Hematopoietic multipotent progenitor cell treated with erythropoietin and hydrocortisone succinate and interleukin-3 and kit ligand, for 15 days (in vitro differentiated cells): ENCODE measurements around the gene CDH4.

Experiments used
- DNase-seq: peaks from one replicate; pipeline ENCODE4 v3.0.0-alpha.2; 2015; ENCODE audit warnings: low spot score

CDH4 gene

GRCh38 chr20:61629602-61630390, 377.7 kb downstream of the CDH4 start:
- DNase-seq: no peak

DNA sequence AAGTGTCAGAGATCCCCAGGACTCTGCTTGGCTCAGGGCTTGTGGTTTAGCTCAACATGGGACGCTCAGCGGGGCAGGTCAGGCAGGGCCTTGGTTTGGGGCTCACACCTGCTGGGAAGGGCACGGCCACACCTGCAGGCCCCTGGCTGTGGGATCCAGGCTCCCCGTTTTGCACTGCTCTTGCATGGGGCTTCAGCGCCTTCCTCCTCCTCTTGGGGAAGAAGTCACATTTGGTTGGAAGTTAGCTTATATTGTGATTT, 378.3 kb downstream of the CDH4 start:
- no peak for DNase-seq

- no peak for DNase-seq
Measured at GRCh38 chr20:61630816-61631215, 378.8 kb downstream of the CDH4 start.

DNA sequence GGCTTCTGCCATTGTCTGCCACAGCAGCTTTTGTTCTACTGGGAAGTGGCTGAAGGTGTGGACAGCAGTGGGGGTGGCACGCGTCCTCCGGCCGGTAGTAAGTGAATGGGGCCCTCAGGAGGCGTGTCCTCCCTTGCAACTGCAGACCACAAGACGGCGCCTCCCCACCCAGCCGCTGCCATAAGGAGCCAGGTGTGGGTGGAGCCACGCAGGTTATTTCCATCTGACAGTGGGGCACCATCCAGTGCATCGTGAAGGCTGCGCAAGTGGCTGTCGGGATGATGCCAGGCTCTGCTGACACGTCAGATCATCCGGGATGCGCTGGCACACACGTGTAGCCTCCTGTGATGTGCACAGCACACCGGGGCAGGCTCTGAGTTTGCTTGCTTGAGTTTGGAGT, 379.7 kb downstream of the CDH4 start:
- no peak for DNase-seq

- DNase-seq: no peak
Measured at GRCh38 chr20:61633004-61633403, 380.9 kb downstream of the CDH4 start.

GRCh38 chr20:61634376-61635145, 382.5 kb downstream of the CDH4 start:
- DNase-seq: no peak

- DNase-seq: no peak
Measured at GRCh38 chr20:61635721-61636455, 383.8 kb downstream of the CDH4 start.

DNA sequence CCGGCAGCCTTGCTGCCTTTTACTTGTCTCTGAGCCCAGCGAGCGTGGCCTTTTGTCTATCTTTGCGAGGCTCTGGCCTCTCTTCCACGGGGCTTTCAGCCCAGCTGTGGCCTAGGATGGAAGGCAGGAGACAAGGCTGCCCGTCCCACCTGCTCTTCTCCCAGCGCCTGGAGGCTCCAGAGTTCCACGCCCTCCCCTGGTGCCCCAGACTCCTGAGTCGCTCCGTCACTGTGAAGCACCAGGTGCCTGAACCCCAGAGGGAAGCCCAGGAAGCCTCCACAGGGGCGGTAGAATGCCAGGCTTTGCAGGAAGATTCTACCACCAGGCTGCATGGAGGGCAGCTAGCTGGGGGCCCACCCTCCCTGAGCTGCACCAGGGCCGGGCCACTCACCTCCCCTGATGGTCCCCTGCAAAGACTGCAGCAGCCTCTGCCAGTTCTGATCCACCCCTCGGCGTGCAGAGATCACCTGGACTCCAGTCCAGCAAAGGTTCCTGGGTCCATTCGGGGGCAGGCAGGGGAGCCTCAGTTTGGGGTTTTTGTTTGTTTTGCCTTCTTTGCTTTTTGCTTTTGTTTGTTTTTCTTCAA, 384.6 kb downstream of the CDH4 start:
- no peak for DNase-seq

GRCh38 chr20:61638802-61639585, 386.9 kb downstream of the CDH4 start:
- no peak for DNase-seq

GRCh38 chr20:61640131-61640870, 388.2 kb downstream of the CDH4 start:
- no peak for DNase-seq

DNA sequence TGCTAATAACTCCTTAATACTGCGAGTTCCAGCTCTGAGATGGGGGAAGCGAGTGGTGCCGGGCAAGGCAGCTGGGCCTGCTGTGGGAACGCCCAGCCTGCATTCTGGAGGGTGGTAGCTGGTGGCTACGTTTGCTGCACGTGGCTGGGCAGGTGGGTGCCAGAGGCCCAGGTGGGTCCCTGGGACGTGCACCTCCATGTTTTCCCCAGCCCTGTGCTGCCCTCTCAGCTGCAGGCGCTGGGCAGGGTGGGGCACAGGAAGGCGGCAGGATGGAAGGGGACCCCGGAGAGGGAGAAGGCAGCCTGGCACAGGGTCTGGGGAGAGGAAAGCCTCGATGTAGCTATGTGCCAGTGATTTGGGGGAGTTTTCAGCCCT, 388.8 kb downstream of the CDH4 start:
- DNase-seq: no peak

DNA sequence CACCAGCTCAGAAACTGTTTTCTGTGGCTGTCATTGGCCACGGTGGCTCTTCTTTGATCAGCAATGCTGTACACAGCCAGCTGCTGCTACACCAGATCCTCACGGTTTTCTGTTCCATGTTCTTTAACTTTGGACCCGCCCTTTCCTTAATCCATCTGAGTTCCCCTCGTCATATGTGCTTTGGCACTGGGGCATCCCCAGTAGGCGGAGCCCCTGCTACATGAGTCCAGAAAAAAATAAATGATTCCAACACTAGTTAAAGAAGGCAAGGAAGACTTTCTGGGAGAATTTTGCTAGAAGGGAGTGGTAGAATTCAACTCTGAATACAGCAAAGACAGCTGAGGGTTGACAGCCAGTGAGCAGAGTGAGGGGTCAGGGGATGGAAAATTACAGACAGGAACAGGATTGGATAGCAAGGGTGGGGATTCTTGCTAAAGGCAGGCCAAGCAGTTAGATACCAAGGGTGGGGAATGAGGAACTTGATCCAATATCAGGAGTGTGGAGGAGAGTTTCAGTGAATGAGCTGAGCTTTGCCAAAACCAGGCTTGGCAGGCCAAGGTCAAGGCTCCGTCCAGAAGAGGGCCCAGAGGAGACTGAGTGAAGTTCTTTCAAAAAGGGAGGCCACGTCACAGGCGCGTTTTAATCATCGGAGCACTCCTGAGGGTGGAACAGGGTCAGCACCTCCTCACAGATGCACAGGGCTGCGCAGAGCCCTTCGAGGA, 391.8 kb downstream of the CDH4 start:
- DNase-seq: no peak

DNA sequence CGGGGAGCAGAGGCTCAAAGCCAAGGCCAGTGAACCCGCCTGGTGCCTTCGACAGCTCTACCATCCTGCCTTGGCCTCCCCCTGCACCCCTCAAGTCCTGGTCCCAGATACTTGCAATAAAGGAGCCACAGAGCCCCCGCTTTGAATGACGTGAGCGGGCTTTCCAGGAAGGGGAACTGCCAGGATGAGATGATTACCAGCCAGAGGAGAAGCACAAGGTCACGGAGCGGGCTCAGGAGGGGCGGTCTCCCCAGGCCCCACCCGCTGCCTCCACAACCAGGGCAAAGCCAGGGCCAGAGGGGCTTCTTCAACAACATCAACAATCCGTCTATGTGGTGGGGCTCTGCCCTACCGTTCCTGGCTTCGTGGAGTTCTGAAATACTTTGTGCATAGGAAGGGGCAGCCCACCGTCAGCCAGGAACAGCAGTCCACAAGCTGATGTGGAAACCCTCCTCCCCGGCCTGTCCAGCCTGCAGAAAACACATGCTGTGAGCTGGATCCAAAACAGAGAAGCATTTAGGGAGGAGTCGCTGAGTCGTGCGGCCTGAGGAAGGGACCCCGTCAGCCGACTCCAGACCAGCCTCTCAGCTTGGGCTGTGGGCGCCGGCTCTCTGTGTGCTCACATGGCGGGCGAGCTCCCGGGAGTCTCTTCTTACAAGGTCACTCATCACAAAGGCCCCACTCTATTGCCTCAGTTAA, 392.5 kb downstream of the CDH4 start:
- no peak for DNase-seq

DNA sequence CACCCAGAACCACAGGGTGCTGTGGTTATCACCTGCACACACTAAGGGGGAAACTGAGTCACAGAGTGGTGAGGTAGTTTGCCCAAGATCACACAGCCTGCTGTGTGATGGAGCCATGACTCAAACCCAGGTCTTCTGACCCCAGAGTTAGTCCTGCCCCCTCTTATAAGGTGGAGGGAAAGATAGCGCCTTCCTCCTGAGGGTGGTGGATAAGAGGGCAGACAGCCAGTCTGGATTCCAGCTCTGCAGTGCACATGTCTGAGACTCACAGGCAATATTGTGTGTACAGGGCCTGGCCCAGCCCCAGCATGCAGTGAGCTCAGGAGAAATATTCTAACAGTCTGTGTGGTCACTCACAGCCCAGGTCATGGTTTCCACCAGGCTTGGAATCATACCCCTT, 393.7 kb downstream of the CDH4 start:
- peak; percentile 3 for DNase-seq

DNA sequence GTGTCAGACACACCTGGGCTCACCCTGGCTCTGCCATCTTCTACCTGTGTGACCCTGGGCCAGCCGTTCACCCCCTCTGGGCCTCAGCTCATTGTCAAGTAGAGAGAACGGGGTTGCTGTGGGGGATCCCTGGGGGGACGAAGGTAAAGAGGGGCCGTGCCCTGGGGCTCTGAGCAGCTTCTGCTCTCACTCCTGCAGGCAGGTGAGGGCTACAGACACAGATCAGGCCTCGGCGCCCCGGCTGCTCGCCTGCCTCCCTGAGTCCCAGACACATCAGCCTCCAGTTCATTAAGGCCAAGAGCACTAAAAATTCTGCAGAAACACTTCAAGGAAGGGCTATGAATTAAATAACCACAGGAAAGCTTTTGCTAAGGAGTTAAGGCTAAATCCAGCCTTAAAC, 394.4 kb downstream of the CDH4 start:
- DNase-seq: no peak

- DNase-seq: no peak
Measured at GRCh38 chr20:61646986-61647385, 394.9 kb downstream of the CDH4 start.

- DNase-seq: no peak
Measured at GRCh38 chr20:61647702-61648101, 395.6 kb downstream of the CDH4 start.

- DNase-seq: no peak
Measured at GRCh38 chr20:61649105-61649859, 397.2 kb downstream of the CDH4 start.

DNA sequence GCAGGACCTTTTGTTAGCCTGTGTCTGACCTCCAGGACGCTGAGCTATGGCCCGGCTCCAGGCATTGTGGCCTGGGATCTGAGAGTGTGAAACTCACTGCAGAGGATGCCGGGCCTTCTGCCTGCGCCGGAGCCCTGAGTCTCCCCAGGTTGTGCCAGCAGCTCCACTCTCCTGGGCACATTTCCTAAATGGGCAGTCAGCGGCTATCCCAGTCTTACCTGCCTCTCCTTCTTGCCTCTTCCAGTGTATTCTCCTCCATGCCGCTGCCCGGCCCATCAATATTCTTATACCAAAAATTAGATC, 397.8 kb downstream of the CDH4 start:
- DNase-seq: no peak
